ENCODE measurements around the gene SREBF2. TPM values are rescaled to one million over a fixed set of nuclear protein-coding genes. Genes with fewer than 3 reads are reported as not detected.

SREBF2 gene
- total RNA-seq, 1 experiment from 2014 or later = 150 TPM

- no peaks in the 10 kb centered on the region for H3K4me1 ChIP-seq
- intact Hi-C loops (cut with micrococcal nuclease; ENCODE audit: unreplicated experiment) = no loop called here
- Mint-ChIP-seq H3K4me1 (ENCODE audit: low read depth, unreplicated experiment) (peaks cover 22% of the 10 kb centered on the region), H3K4me3 (ENCODE audit: unreplicated experiment) (no peak overlapping the region), H3K27ac (ENCODE audit: unreplicated experiment) (peak overlapping the region; percentile 24), H3K27me3 (ENCODE audit: insufficient read depth, unreplicated experiment) (no peaks in the 10 kb centered on the region), H3K9me3 (ENCODE audit: unreplicated experiment) (no peaks in the 10 kb centered on the region), H3K36me3 (ENCODE audit: insufficient read depth, unreplicated experiment) (peaks cover 26% of the 10 kb centered on the region)
- H3K36me3 ChIP-seq (ENCODE audit: control insufficient read depth, insufficient read depth, low read length) = no peaks in the 10 kb centered on the region; the same call in 1 of the 2 replicates
- ChIA-PET POLR2A (no interaction called here), CTCF (interaction anchor here (1.2 kb wide), 1 partner anchor 60 kb away, joined by 3 read pairs; no protein-coding TSS in a partner anchor)
- BruUV-seq (replicated peaks) = no TSS peak
- H3K27me3 ChIP-seq (replicated peaks; ENCODE audit: control insufficient read depth, insufficient read depth, low read length) = no peaks in the 10 kb centered on the region
- H3K9me3 ChIP-seq = no peaks in the 10 kb centered on the region
- DNase-seq = no peak
- TF ChIP-seq, protein P1, sequence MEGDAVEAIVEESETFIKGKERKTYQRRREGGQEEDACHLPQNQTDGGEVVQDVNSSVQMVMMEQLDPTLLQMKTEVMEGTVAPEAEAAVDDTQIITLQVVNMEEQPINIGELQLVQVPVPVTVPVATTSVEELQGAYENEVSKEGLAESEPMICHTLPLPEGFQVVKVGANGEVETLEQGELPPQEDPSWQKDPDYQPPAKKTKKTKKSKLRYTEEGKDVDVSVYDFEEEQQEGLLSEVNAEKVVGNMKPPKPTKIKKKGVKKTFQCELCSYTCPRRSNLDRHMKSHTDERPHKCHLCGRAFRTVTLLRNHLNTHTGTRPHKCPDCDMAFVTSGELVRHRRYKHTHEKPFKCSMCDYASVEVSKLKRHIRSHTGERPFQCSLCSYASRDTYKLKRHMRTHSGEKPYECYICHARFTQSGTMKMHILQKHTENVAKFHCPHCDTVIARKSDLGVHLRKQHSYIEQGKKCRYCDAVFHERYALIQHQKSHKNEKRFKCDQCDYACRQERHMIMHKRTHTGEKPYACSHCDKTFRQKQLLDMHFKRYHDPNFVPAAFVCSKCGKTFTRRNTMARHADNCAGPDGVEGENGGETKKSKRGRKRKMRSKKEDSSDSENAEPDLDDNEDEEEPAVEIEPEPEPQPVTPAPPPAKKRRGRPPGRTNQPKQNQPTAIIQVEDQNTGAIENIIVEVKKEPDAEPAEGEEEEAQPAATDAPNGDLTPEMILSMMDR (IDR thresholded peaks at IDR 0.05; ENCODE audit: insufficient read depth in 1 of 2, low read depth in 1 of 2, low read length in 1 of 2, severe bottlenecking in 1 of 2, unreplicated experiment in 1 of 2) = no peak
- H3K4me3 ChIP-seq (ENCODE audit: low read depth, low read length) = no peak overlapping the region
These were observed 7.5 kb upstream of the SREBF2 start for GRCh38 chr22:41825376-41825775.

DNA sequence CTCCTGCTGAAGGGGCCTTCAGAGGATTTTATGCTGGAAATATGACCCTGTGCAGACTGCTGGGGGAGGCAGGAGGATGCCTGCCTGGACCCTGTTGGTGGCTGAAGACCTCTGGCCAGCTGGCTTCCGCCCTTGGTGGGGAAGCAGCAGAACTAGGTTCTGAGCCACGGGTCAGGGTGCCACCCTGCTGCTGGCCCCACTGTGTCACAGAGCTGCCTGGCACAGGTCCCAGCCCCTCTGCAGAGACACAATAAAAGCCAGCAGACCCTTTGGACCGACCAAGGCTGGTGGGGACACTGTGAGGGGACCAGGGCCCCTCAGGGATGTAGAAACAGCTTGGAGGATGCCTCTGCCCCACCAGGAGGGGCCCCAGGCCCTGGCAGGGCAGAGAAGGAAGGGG, 6.9 kb upstream of the SREBF2 start:
- Histone ChIP-seq H3K4me3 (ENCODE audit: low read depth, low read length) (no peak overlapping the region), H3K9me3 (no peaks in the 10 kb centered on the region), H3K4me1 (no peaks in the 10 kb centered on the region), H3K27me3 (replicated peaks; ENCODE audit: control insufficient read depth, insufficient read depth, low read length) (no peaks in the 10 kb centered on the region), H3K36me3 (ENCODE audit: control insufficient read depth, insufficient read depth, low read length) (no peaks in the 10 kb centered on the region; the same call in 1 of the 2 replicates)
- DNase-seq = no peak
- intact Hi-C loops (cut with micrococcal nuclease; ENCODE audit: unreplicated experiment) = no loop called here
- H3K4me3 Mint-ChIP-seq (ENCODE audit: unreplicated experiment) = no peak overlapping the region
- H3K36me3 Mint-ChIP-seq (ENCODE audit: insufficient read depth, unreplicated experiment) = peaks cover 20% of the 10 kb centered on the region
- no peaks in the 10 kb centered on the region for H3K27me3 Mint-ChIP-seq (ENCODE audit: insufficient read depth, unreplicated experiment)
- TF ChIP-seq, protein P1 (IDR thresholded peaks at IDR 0.05; ENCODE audit: insufficient read depth in 1 of 2, low read depth in 1 of 2, low read length in 1 of 2, severe bottlenecking in 1 of 2, unreplicated experiment in 1 of 2) = no peak
- peaks cover 22% of the 10 kb centered on the region for H3K4me1 Mint-ChIP-seq (ENCODE audit: low read depth, unreplicated experiment)
- BruUV-seq (replicated peaks) = no TSS peak
- peak overlapping the region; percentile 24 for H3K27ac Mint-ChIP-seq (ENCODE audit: unreplicated experiment)
- ChIA-PET CTCF (interaction anchor here (1.1 kb wide), 1 partner anchor 128 kb away, joined by 6 read pairs; no protein-coding TSS in a partner anchor), POLR2A (no interaction called here)
- H3K9me3 Mint-ChIP-seq (ENCODE audit: unreplicated experiment) = no peaks in the 10 kb centered on the region

DNA sequence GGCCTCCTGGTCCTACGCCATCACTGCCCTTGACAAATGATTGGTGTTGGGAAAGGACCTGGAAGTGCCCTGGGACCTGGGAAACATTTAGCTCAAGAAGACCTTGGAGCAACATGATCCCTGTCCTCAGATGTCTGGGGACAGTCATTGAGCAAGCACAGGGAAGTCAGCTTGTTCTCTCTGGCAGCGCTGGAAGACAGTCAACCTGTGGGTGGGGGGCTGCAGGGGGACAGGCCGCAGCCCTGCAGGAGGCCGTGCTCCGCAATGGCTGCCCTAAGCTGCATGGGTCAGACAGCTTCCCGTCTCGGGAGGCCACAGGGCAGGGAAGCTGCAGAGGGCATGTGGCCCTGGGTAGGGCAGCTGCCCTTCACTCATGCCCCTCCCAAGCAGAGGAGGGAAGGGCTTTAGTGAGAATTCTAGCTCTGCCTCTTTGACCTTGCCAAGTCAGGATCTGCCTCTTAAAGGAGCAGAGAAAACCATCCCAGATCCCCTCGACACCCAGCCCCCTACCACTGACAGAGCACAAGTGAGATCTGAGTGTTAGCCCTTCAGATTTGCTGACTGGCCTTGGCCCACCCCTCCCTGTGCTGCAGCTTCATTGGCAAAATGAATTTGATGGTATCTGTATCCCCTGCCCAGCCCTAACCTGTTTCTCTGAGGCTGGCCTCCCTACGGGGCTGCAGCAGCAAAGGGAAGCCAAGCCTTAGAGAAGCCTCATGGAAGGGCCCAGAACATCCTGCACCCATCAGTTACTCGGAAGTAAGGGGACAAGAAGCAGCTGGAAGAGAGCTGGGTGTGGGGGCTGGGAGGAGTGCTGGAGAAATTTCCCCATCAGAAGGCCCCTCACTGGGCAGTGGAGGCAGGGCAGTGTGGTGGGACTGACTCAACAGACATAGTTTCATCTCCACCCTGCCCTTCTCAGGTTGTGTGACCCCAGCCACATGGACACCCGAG, 6.2 kb upstream of the SREBF2 start:
- no peak overlapping the region for H3K27ac Mint-ChIP-seq (ENCODE audit: unreplicated experiment)

More for the DNA sequence above, 6.2 kb upstream of the SREBF2 start:
- Histone ChIP-seq H3K36me3 (ENCODE audit: control insufficient read depth, insufficient read depth, low read length) (no peaks in the 10 kb centered on the region; the same call in 1 of the 2 replicates), H3K4me1 (no peaks in the 10 kb centered on the region), H3K4me3 (ENCODE audit: low read depth, low read length) (no peak overlapping the region), H3K9me3 (no peaks in the 10 kb centered on the region), H3K27me3 (replicated peaks; ENCODE audit: control insufficient read depth, insufficient read depth, low read length) (no peaks in the 10 kb centered on the region)
- Mint-ChIP-seq H3K36me3 (ENCODE audit: insufficient read depth, unreplicated experiment) (peaks cover 17% of the 10 kb centered on the region), H3K4me1 (ENCODE audit: low read depth, unreplicated experiment) (peaks cover 19% of the 10 kb centered on the region), H3K4me3 (ENCODE audit: unreplicated experiment) (no peak overlapping the region), H3K9me3 (ENCODE audit: unreplicated experiment) (no peaks in the 10 kb centered on the region), H3K27me3 (ENCODE audit: insufficient read depth, unreplicated experiment) (no peaks in the 10 kb centered on the region)
- ChIA-PET CTCF (interaction anchor here (1.1 kb wide), 1 partner anchor 129 kb away, joined by 6 read pairs; no protein-coding TSS in a partner anchor), POLR2A (interaction anchor here (0.5 kb wide), 1 partner anchor 21 kb away, joined by 3 read pairs; no protein-coding TSS in a partner anchor)
- intact Hi-C loops (cut with micrococcal nuclease; ENCODE audit: unreplicated experiment) = no loop called here
- TF ChIP-seq, protein P1 (IDR thresholded peaks at IDR 0.05; ENCODE audit: insufficient read depth in 1 of 2, low read depth in 1 of 2, low read length in 1 of 2, severe bottlenecking in 1 of 2, unreplicated experiment in 1 of 2) = no peak
- no TSS peak for BruUV-seq (replicated peaks)
- DNase-seq = no peak

All from Caco-2 (cell line).